Motor neuron (in vitro differentiated cells): ENCODE measurements around the gene TMPRSS11D. TPM values are rescaled to one million over a fixed set of nuclear protein-coding genes. Genes with fewer than 3 reads are reported as not detected.

Experiments
- ATAC-seq, 8 experiments: fragments of 200-7000 bp; cut with Tn5 transposase; replicated peaks in 6 of 8; 2 replicates each; pipeline ENCODE4 v1.8.0; 2021; ENCODE audit warnings: mild to moderate bottlenecking in 8 of 8, moderate library complexity in 8 of 8
- H3K27ac ChIP-seq, 2 donors: fragments of 250-450 bp; sonication (Bioruptor Pico); 2 replicates each; pipeline ENCODE4 v1.9.0; 2021; ENCODE audit warnings: antibody characterized with exemption in 2 of 2, mild to moderate bottlenecking in 2 of 2, moderate library complexity in 1 of 2
- H3K4me1 ChIP-seq, 2 donors: fragments of 250-450 bp; sonication (Bioruptor Pico); replicated peaks in 1 of 2; 2 replicates each; pipeline ENCODE4 v1.6.1; 2021; ENCODE audit warnings: antibody characterized with exemption in 2 of 2, mild to moderate bottlenecking in 2 of 2, moderate library complexity in 1 of 2
- H3K4me3 ChIP-seq, 5 donors: fragments of 250-450 bp; sonication (Bioruptor Pico); 2 replicates each; pipeline ENCODE4 v1.9.0; 2021; ENCODE audit warnings: antibody characterized with exemption in 5 of 5, mild to moderate bottlenecking in 5 of 5, moderate library complexity in 4 of 5
- WGBS, 10 experiments: fragments of 450-650 bp; shearing (Covaris generic); methylation state at CpG; one replicate each; pipeline ENCODE4 v1.0.0; 2022; 5-methylcytosine and 5-hydroxymethylcytosine counted together
- in situ Hi-C, 9 experiments: fragments of 400-800 bp; cut with MboI; loops; one replicate each; pipeline ENCODE4 v1.15.0; 2021; ENCODE audit warnings: low sequenced_read_pairs in 9 of 9, low pct_unique_long_range_greater_than_20kb in 2 of 9; ENCODE audit not compliant: unreplicated experiment in 9 of 9
- total RNA-seq, 8 experiments: library from RNA; unstranded; fragments of 300-600 nt; gene quantifications; 2 replicates each; pipeline versions ENCODE4 v1.2.3 to v1.2.4, GENCODE V29; 2022

TMPRSS11D gene
- total RNA-seq, 8 experiments from 2014 or later, result 0.20 to 1.8 (median 0.84) TPM

GRCh38 chr4:67880866-67881610 is 2.8 kb downstream of the TMPRSS11D start:
- Histone ChIP-seq H3K4me3 (no peak overlapping the region), H3K27ac (no peak overlapping the region), H3K4me1 (peaks cover 0 to 3% of the 10 kb centered on the region in 2 donors)
- ATAC-seq, result peak in 2 of 8 experiments; percentile 24 to 78
- in situ Hi-C loops, result no loop called here
- whole genome bisulfite sequencing, 10 experiments, result 0 to 100% (median 87%) methylated on average over 1 of the region's 1 CpG; no CpG with 5 or more reads in 2 of the 10 experiments

- in situ Hi-C loops, result no loop called here
- Histone ChIP-seq H3K4me1 (no peaks in the 10 kb centered on the region), H3K4me3 (no peak overlapping the region), H3K27ac (no peak overlapping the region)
- 50 to 100% (median 85%) methylated on average over 1 to 3 of the region's 3 CpGs for WGBS, 10 experiments
- ATAC-seq, result no peak
These were observed 4.3 kb downstream of the TMPRSS11D start for GRCh38 chr4:67879486-67879885.

DNA sequence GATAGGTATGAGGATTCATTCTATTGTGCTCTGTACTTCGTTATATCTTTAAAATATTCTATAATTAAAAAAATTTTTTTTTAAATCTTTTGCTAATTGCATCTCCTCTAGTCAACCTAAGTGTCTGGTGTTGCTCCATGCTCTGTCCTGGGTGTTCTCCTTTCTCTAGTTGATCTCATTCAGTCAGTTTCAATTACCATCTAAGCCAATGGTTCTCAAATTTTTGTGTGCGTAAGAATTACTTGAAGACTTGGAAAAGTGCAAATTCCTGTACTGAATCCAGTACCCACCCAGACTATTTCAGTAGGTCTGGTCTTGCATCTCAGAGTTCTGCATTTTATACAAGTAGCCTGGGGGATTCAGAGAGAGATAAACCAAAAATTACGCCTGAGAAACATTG is 6.7 kb downstream of the TMPRSS11D start:
- in situ Hi-C loops, result no loop called here
- 20 to 100% (median 83%) methylated on average over 1 to 3 of the region's 3 CpGs; no CpG with 5 or more reads in 2 of the 10 experiments for WGBS, 10 experiments
- Histone ChIP-seq H3K27ac (no peak overlapping the region), H3K4me3 (no peak overlapping the region), H3K4me1 (no peaks in the 10 kb centered on the region)
- no peak for ATAC-seq

- in situ Hi-C loops, result no loop called here
These were observed 8.8 kb downstream of the TMPRSS11D start for GRCh38 chr4:67874986-67875385.

DNA sequence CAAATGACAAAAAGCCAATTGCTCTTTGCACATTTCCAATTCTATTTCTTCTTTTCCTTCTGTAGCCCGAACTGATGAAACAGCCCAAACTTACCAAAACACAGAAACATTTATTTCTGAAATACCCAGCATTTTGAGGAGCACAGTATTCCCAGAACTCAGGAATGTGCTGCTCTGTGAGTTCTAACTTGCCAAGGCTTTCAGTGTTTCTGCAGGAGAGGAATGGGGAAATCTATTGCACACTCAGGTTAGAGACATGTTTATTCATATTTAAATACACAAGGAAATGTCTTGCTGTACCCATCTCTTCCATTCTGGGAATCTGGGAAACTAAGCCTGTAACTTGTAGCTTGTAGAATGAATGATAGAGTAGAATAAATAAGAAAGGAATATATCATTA is 10.7 kb downstream of the TMPRSS11D start:
- no peak for ATAC-seq
- no peak overlapping the region for H3K27ac ChIP-seq
- no peak overlapping the region for H3K4me3 ChIP-seq
- no peaks in the 10 kb centered on the region for H3K4me1 ChIP-seq
- 0 to 100% (median 80%) methylated on average over 1 of the region's 1 CpG; no CpG with 5 or more reads in 3 of the 10 experiments for WGBS, 10 experiments
- in situ Hi-C loops, result no loop called here

More at GRCh38 chr4:67874986-67875385, 8.8 kb downstream of the TMPRSS11D start:
- no peaks in the 10 kb centered on the region for H3K4me1 ChIP-seq
- no peak overlapping the region for H3K4me3 ChIP-seq
- no peak for ATAC-seq
- WGBS, 10 experiments, result 6 to 64% (median 40%) methylated on average over 1 to 2 of the region's 2 CpGs; no CpG with 5 or more reads in 2 of the 10 experiments
- no peak overlapping the region for H3K27ac ChIP-seq

GRCh38 chr4:67871867-67872266 is 11.9 kb downstream of the TMPRSS11D start:
- in situ Hi-C loops, result no loop called here
- ATAC-seq, result peak in 4 of 8 experiments; percentile 62 to 96 (median 86)

DNA sequence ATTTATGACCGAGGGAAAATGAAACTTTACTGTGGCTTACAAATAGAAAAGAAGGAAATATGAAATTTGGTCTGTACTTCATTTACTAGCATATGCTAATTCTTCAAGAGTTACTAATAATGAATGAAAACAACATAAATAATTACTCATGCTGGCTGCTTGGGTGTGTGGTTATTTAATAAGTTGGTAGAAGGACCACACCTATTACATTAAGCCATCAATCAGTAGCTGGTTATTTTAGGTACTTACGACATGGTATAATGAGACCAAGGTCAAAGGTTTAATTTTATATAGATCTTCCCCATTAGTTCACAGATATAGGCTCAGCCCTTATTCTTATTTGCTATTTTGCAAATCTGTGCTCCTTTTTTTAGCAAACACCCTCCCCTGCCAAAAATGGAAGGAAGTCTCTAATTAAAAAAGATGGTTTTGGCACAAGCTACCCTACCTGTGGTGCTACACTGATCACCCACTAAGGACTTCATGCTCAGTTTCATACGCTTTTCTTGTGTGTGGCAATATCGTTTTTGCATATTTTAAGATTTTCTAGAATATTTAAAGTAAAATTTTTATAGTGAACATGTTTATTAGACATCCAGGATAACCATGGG is 14.1 kb downstream of the TMPRSS11D start:
- Histone ChIP-seq H3K27ac (no peak overlapping the region), H3K4me1 (no peaks in the 10 kb centered on the region), H3K4me3 (no peak overlapping the region)
- in situ Hi-C loops, result no loop called here
- 0 to 94% (median 66%) methylated on average over 1 to 4 of the region's 4 CpGs for WGBS, 10 experiments
- peak in 2 of 8 experiments; percentile 48 to 49 for ATAC-seq

More at GRCh38 chr4:67871867-67872266, 11.9 kb downstream of the TMPRSS11D start:
- no peak overlapping the region for H3K27ac ChIP-seq
- H3K4me3 ChIP-seq, result no peak overlapping the region
- H3K4me1 ChIP-seq, result no peaks in the 10 kb centered on the region

- in situ Hi-C loops, result no loop called here
- no peak overlapping the region for H3K27ac ChIP-seq
- peak in 2 of 8 experiments; percentile 80 to 91 for ATAC-seq
- WGBS, 10 experiments, result 0 to 100% (median 65%) methylated on average over 1 to 6 of the region's 6 CpGs
- no peak overlapping the region for H3K4me3 ChIP-seq
- H3K4me1 ChIP-seq, result no peaks in the 10 kb centered on the region
These were observed 22.3 kb downstream of the TMPRSS11D start for GRCh38 chr4:67861513-67861912.

GRCh38 chr4:67853336-67853735 is 30.5 kb downstream of the TMPRSS11D start:
- no peak for ATAC-seq
- Histone ChIP-seq H3K4me3 (no peak overlapping the region), H3K4me1 (no peaks in the 10 kb centered on the region), H3K27ac (no peak overlapping the region)
- 17 to 93% (median 66%) methylated on average over 1 to 2 of the region's 2 CpGs; no CpG with 5 or more reads in 1 of the 10 experiments for WGBS, 10 experiments
- in situ Hi-C loops, result no loop called here

DNA sequence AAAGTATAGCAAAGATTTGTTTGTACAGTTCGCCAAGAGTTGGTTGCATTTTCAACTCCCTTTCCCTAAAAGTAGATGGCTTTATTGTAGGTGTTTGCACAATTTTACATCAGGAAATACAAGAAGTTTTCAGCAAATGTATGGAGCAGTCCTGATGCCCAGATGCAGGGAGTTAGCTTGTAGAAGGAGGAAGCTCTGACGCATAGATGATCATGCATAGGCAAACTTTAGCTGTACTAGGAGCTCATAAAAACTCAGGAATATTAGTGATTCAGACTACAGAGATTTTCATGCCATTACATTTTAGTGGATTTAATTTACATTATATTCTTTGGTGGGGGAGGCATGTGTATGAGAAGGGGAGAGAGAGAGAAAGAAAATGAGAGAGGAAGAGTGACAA is 62.9 kb downstream of the TMPRSS11D start:
- Histone ChIP-seq H3K27ac (no peak overlapping the region), H3K4me3 (no peak overlapping the region), H3K4me1 (no peaks in the 10 kb centered on the region)
- ATAC-seq, result peak in 3 of 8 experiments; percentile 33 to 99 (median 84)
- 42 to 100% (median 88%) methylated on average over 1 to 2 of the region's 2 CpGs; no CpG with 5 or more reads in 1 of the 10 experiments for WGBS, 10 experiments
- in situ Hi-C loops, result no loop called here

GRCh38 chr4:67810011-67810410 is 73.8 kb downstream of the TMPRSS11D start:
- Histone ChIP-seq H3K27ac (no peak overlapping the region), H3K4me3 (no peak overlapping the region), H3K4me1 (no peaks in the 10 kb centered on the region)
- 100% methylated on average over 1 of the region's 1 CpG; no CpG with 5 or more reads in 6 of the 10 experiments for whole genome bisulfite sequencing, 10 experiments
- in situ Hi-C loops, result no loop called here
- ATAC-seq, result no peak

DNA sequence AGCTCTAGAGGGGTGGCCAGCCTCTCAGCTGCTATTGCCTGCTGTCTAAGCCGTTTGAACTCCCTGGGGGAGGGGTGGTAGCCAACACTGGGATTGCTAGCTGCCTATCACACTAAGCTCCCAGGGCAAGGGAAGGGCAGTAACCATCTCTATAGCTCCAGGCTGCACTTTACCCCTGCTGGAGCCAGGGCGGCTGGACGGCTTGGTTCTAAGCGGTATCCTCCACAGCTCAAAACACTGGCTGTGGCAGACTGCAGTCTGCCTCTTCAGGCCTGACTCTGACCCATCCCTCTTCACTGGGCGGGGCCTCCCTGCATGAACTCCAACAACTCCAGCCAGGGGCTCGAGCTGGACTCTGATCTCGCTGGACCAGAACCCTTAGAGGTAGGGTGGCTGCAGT is 74.3 kb downstream of the TMPRSS11D start:
- Histone ChIP-seq H3K4me1 (no peaks in the 10 kb centered on the region), H3K4me3 (no peak overlapping the region), H3K27ac (no peak overlapping the region)
- WGBS, 10 experiments, result 0 to 100% (median 90%) methylated on average over 1 to 6 of the region's 7 CpGs; no CpG with 5 or more reads in 5 of the 10 experiments
- in situ Hi-C loops, result no loop called here
- ATAC-seq, result peak in 3 of 8 experiments; percentile 46 to 87 (median 47)

GRCh38 chr4:67796810-67797209 is 87.0 kb downstream of the TMPRSS11D start:
- H3K4me3 ChIP-seq, result no peak overlapping the region
- ATAC-seq, result peak in 3 of 8 experiments; percentile 25 to 83 (median 81)
- in situ Hi-C loops, result no loop called here
- H3K27ac ChIP-seq, result no peak overlapping the region
- no peaks in the 10 kb centered on the region for H3K4me1 ChIP-seq
